Mesenchymal stem cell (in vitro differentiated cells and primary cell): Measurements from ENCODE around the gene FAM83F.

Experiments used
- DNase-seq: peaks from one replicate; pipeline ENCODE4 v3.0.0-alpha.2; 2013
- H2AFZ ChIP-seq: one replicate; pipeline ENCODE4 v1.6.1; 2013; ENCODE audit warnings: low read depth, mild to moderate bottlenecking, control low read depth, inconsistent platforms, low read length, moderate library complexity
- H2AK5ac ChIP-seq: 2 replicates; pipeline ENCODE4 v1.6.1; 2013; ENCODE audit warnings: low read length, moderate library complexity, mild to moderate bottlenecking, inconsistent platforms; ENCODE audit not compliant: severe bottlenecking
- H2BK120ac ChIP-seq: one replicate; pipeline ENCODE4 v1.6.1; 2013; ENCODE audit warnings: low read depth, mild to moderate bottlenecking, inconsistent platforms, low read length, moderate library complexity
- H2BK12ac ChIP-seq, 2 experiments: one replicate each; pipeline ENCODE4 v1.6.1; 2013; ENCODE audit warnings: inconsistent platforms in 2 of 2, low read length in 2 of 2, mild to moderate bottlenecking in 2 of 2, moderate library complexity in 2 of 2, control low read depth in 1 of 2
- H2BK15ac ChIP-seq: one replicate; pipeline ENCODE4 v1.6.1; 2013; ENCODE audit warnings: mild to moderate bottlenecking, low read depth, inconsistent platforms; ENCODE audit not compliant: poor library complexity, severe bottlenecking
- H2BK5ac ChIP-seq: 2 replicates; pipeline ENCODE4 v1.6.1; 2013; ENCODE audit warnings: low read depth, mild to moderate bottlenecking, low read length, control low read depth, inconsistent platforms; ENCODE audit not compliant: poor library complexity, severe bottlenecking
- H3K14ac ChIP-seq, 2 experiments: one replicate each; pipeline ENCODE4 v1.6.1; 2013; ENCODE audit warnings: inconsistent platforms in 2 of 2, low read length in 2 of 2, control low read depth in 1 of 2, mild to moderate bottlenecking in 1 of 2, moderate library complexity in 1 of 2
- H3K18ac ChIP-seq, 2 experiments: one replicate each; pipeline ENCODE4 v1.6.1; 2013; ENCODE audit warnings: inconsistent platforms in 2 of 2, low read length in 2 of 2, control low read depth in 1 of 2, low read depth in 1 of 2, mild to moderate bottlenecking in 1 of 2
- H3K23ac ChIP-seq, 2 experiments: one replicate each; pipeline ENCODE4 v1.6.1; 2013; ENCODE audit warnings: inconsistent platforms in 2 of 2, low read length in 2 of 2, mild to moderate bottlenecking in 2 of 2, moderate library complexity in 2 of 2, control low read depth in 1 of 2
- H3K27ac ChIP-seq: 2 replicates; pipeline ENCODE4 v1.5.1; 2013; ENCODE audit warnings: mild to moderate bottlenecking, moderate library complexity, low read length, control low read depth, inconsistent platforms; ENCODE audit not compliant: poor library complexity, severe bottlenecking
- H3K27me3 ChIP-seq, 2 experiments: 2 replicates each; pipeline versions ENCODE4 v1.6.1 to v1.7.0; 2013; ENCODE audit warnings: low read length in 2 of 2, mild to moderate bottlenecking in 2 of 2, moderate library complexity in 2 of 2, control low read depth in 1 of 2, inconsistent platforms in 1 of 2; ENCODE audit not compliant: control insufficient read depth in 1 of 2, insufficient read depth in 1 of 2
- H3K36me3 ChIP-seq, 2 experiments: 2 replicates each; pipeline versions ENCODE4 v1.6.1 to v1.7.0; 2013; ENCODE audit warnings: low read length in 2 of 2, control low read depth in 1 of 2, inconsistent platforms in 1 of 2, low read depth in 1 of 2, mild to moderate bottlenecking in 1 of 2; ENCODE audit not compliant: insufficient read depth in 2 of 2, control insufficient read depth in 1 of 2
- H3K4ac ChIP-seq, 2 experiments: one replicate each; pipeline ENCODE4 v1.6.1; 2013; ENCODE audit warnings: inconsistent platforms in 2 of 2, low read length in 2 of 2, mild to moderate bottlenecking in 2 of 2, moderate library complexity in 2 of 2, control low read depth in 1 of 2, low read depth in 1 of 2
- H3K4me1 ChIP-seq: 2 replicates; pipeline ENCODE4 v1.6.1; 2013; ENCODE audit warnings: low read depth, low read length, control low read depth; ENCODE audit not compliant: control insufficient read depth, insufficient read depth
- H3K4me2 ChIP-seq: 2 replicates; pipeline ENCODE4 v1.6.1; 2013; ENCODE audit warnings: low read length, mild to moderate bottlenecking, inconsistent platforms; ENCODE audit not compliant: poor library complexity, severe bottlenecking
- H3K4me3 ChIP-seq, 2 experiments: 2 replicates each; pipeline versions ENCODE4 v1.5.1 to v1.7.0; 2013; ENCODE audit warnings: low read length in 2 of 2, mild to moderate bottlenecking in 2 of 2, control low read depth in 1 of 2, low read depth in 1 of 2; ENCODE audit not compliant: insufficient read depth in 1 of 2
- H3K79me1 ChIP-seq: replicated peaks from 2 replicates; pipeline ENCODE4 v1.6.1; 2013; ENCODE audit warnings: mild to moderate bottlenecking, control low read depth, low read length, inconsistent platforms; ENCODE audit not compliant: poor library complexity, severe bottlenecking
- H3K9ac ChIP-seq: 2 replicates; pipeline ENCODE4 v1.7.0; 2013; ENCODE audit warnings: mild to moderate bottlenecking, low read length, moderate library complexity
- H3K9me3 ChIP-seq: 2 replicates; pipeline ENCODE4 v1.7.0; 2013; ENCODE audit warnings: mild to moderate bottlenecking, low read length; ENCODE audit not compliant: control insufficient read depth
- H4K8ac ChIP-seq: one replicate; pipeline ENCODE4 v1.6.1; 2013; ENCODE audit warnings: inconsistent platforms, mild to moderate bottlenecking, low read length, moderate library complexity
- H4K91ac ChIP-seq: one replicate; pipeline ENCODE4 v1.6.1; 2013; ENCODE audit warnings: mild to moderate bottlenecking, low read length, inconsistent platforms
- WGBS: methylation state at CpG from one replicate; pipeline ENCODE4 v1.1.7; 2013; ENCODE audit warnings: mixed read lengths; 5-methylcytosine and 5-hydroxymethylcytosine counted together

The FAM83F gene

GRCh38 chr22:39979048-39979447 is 15.7 kb upstream of the FAM83F start:
- no peak overlapping the region for H2AK5ac ChIP-seq
- no peak overlapping the region for H4K91ac ChIP-seq
- H2AFZ ChIP-seq: no peak overlapping the region
- no peaks in the 10 kb centered on the region for H3K4me1 ChIP-seq
- no peaks in the 10 kb centered on the region for H3K9me3 ChIP-seq
- no peak overlapping the region for H3K14ac ChIP-seq
- no peak overlapping the region for H2BK12ac ChIP-seq
- H2BK15ac ChIP-seq: no peak overlapping the region
- peaks cover 47 to 70% of the 10 kb centered on the region in 2 experiments for H3K27me3 ChIP-seq
- no peaks in the 10 kb centered on the region for H3K79me1 ChIP-seq
- no peak overlapping the region for H3K18ac ChIP-seq
- H3K27ac ChIP-seq: no peak overlapping the region
- no peak overlapping the region for H4K8ac ChIP-seq
- H3K36me3 ChIP-seq: no peaks in the 10 kb centered on the region
- H3K4me3 ChIP-seq: no peak overlapping the region
- H3K4me2 ChIP-seq: no peak overlapping the region
- no peak for DNase-seq
- no peak overlapping the region for H3K4ac ChIP-seq
- WGBS: 81% methylated on average over 5 of the region's 6 CpGs
- no peak overlapping the region for H2BK120ac ChIP-seq
- H3K23ac ChIP-seq: no peak overlapping the region
- no peak overlapping the region for H2BK5ac ChIP-seq
- no peak overlapping the region for H3K9ac ChIP-seq

GRCh38 chr22:39979458-39979857 is 15.3 kb upstream of the FAM83F start:
- H3K27me3 ChIP-seq: peaks cover 50 to 66% of the 10 kb centered on the region in 2 experiments
- H3K4me3 ChIP-seq: no peak overlapping the region
- H3K4me1 ChIP-seq: no peaks in the 10 kb centered on the region
- no peak overlapping the region for H3K4ac ChIP-seq
- no peak overlapping the region for H2BK120ac ChIP-seq
- no peak overlapping the region for H4K8ac ChIP-seq
- H2AFZ ChIP-seq: no peak overlapping the region
- no peak overlapping the region for H3K18ac ChIP-seq
- H2BK15ac ChIP-seq: no peak overlapping the region
- H3K27ac ChIP-seq: no peak overlapping the region
- WGBS: 75% methylated on average over 5 of the region's 5 CpGs
- no peak overlapping the region for H3K23ac ChIP-seq
- H2AK5ac ChIP-seq: no peak overlapping the region
- H4K91ac ChIP-seq: no peak overlapping the region
- H3K79me1 ChIP-seq: no peaks in the 10 kb centered on the region
- no peak overlapping the region for H3K14ac ChIP-seq
- no peaks in the 10 kb centered on the region for H3K36me3 ChIP-seq
- no peak for DNase-seq
- no peak overlapping the region for H3K9ac ChIP-seq
- no peaks in the 10 kb centered on the region for H3K9me3 ChIP-seq
- no peak overlapping the region for H2BK5ac ChIP-seq
- H2BK12ac ChIP-seq: no peak overlapping the region
- no peak overlapping the region for H3K4me2 ChIP-seq

GRCh38 chr22:39980596-39980995 is 14.2 kb upstream of the FAM83F start:
- Histone ChIP-seq H3K4me2 (no peak overlapping the region), H3K9me3 (no peaks in the 10 kb centered on the region), H4K91ac (no peak overlapping the region), H2BK15ac (no peak overlapping the region), H3K27ac (no peak overlapping the region), H3K9ac (no peak overlapping the region), H3K23ac (no peak overlapping the region), H2AK5ac (no peak overlapping the region), H3K14ac (no peak overlapping the region), H3K4me1 (peaks cover 2% of the 10 kb centered on the region), H4K8ac (no peak overlapping the region), H3K36me3 (no peaks in the 10 kb centered on the region), H3K4me3 (no peak overlapping the region), H3K18ac (no peak overlapping the region), H2BK120ac (no peak overlapping the region), H2AFZ (no peak overlapping the region), H2BK5ac (peak overlapping the region; percentile 11), H3K27me3 (peaks cover 47 to 62% of the 10 kb centered on the region in 2 experiments), H3K4ac (no peak overlapping the region), H3K79me1 (no peaks in the 10 kb centered on the region), H2BK12ac (no peak overlapping the region)
- no peak for DNase-seq
- WGBS: 77% methylated on average over 4 of the region's 6 CpGs

- Histone ChIP-seq H2BK5ac (no peak overlapping the region), H2BK15ac (no peak overlapping the region), H3K4me3 (no peak overlapping the region), H3K18ac (no peak overlapping the region), H4K91ac (no peak overlapping the region), H2BK12ac (no peak overlapping the region), H3K23ac (no peak overlapping the region), H3K36me3 (no peaks in the 10 kb centered on the region), H2AK5ac (no peak overlapping the region), H3K27ac (no peak overlapping the region), H3K4me2 (no peak overlapping the region), H3K4me1 (peaks cover 2% of the 10 kb centered on the region), H3K9ac (no peak overlapping the region), H3K9me3 (no peaks in the 10 kb centered on the region), H4K8ac (no peak overlapping the region), H2BK120ac (no peak overlapping the region), H3K4ac (no peak overlapping the region), H3K14ac (no peak overlapping the region), H3K27me3 (peaks cover 34 to 48% of the 10 kb centered on the region in 2 experiments), H3K79me1 (no peaks in the 10 kb centered on the region), H2AFZ (no peak overlapping the region)
- DNase-seq: no peak
- 90% methylated on average over 4 of the region's 4 CpGs for WGBS
These were observed 11.4 kb upstream of the FAM83F start for GRCh38 chr22:39983346-39983745.
